DMS153 (cell line): ENCODE results near the gene RCOR1.
"Not testable (repeated sequence)": the region's sequence is repeated elsewhere in the genome, so short reads cannot be mapped to it uniquely, and the experiment has no call there.

Source experiments
- DNase-seq: peaks from one replicate; lab custom pipeline; 2025; lab: John Stamatoyannopoulos, UW

The RCOR1 gene

DNA sequence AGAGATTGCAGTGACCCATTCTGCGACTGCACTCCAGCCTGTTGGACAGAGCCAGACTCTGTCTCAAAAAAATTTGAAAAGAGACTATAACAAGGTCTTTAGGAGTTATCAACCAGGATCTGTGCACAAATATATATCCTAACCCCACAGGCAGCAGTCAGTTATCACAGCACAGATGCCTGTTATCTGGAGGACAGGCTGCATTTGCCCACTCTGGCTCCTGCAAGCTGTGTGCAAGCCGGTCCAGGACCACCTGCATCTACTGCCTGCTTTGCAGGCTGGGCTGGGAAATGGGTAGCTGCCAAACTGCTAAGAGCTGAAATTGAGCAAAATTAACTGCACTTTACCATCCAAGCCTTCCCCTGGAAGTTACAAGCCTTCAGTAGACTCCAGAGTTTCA, 21.4 kb upstream of the RCOR1 start:
- DNase-seq: no peak

GRCh38 chr14:102571478-102572042, 20.9 kb upstream of the RCOR1 start:
- no peak for DNase-seq

DNA sequence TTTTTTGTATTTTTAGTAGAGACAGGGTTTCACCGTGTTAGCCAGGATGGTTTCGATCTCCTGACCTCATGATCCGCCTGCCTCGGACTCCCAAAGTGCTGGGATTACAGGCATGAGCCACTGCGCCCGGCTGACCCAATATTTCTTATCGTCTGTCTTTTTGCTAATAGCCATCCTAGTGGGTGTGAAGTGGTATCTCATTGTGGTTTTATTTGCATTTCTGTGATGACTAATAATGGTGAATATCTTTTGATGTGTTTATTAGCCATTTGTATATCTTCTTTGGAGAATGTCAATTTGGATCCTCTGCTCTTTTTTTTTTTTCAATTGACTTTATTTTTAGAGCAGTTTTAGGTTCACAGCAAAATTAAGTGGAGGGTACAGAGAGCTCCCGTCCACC, 19.3 kb upstream of the RCOR1 start:
- DNase-seq: not testable (repeated sequence)

DNA sequence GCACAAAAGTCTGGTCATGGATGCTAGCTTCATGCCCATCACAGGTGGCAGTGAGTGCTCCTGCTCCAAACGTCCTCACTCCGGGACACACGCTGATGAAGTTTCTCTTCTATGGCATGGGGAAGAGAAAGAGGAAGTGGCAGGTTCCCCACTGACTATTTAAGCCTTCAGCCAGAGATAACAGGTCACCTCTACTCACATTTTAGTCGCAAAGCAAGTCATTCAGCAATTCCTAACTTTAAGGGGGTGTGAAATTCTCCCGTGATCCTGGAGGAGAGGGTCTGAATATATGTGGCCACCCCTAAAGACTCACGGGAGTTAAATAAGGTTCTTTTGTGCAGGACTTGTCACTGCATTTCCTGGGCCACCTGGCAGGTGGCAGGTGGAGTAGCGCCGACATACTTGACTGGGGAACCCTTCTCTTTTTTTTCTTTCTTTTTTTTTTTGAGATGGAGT, 18.8 kb upstream of the RCOR1 start:
- DNase-seq: no peak

- no peak for DNase-seq
These were observed 17.9 kb upstream of the RCOR1 start for GRCh38 chr14:102574281-102575159.

DNA sequence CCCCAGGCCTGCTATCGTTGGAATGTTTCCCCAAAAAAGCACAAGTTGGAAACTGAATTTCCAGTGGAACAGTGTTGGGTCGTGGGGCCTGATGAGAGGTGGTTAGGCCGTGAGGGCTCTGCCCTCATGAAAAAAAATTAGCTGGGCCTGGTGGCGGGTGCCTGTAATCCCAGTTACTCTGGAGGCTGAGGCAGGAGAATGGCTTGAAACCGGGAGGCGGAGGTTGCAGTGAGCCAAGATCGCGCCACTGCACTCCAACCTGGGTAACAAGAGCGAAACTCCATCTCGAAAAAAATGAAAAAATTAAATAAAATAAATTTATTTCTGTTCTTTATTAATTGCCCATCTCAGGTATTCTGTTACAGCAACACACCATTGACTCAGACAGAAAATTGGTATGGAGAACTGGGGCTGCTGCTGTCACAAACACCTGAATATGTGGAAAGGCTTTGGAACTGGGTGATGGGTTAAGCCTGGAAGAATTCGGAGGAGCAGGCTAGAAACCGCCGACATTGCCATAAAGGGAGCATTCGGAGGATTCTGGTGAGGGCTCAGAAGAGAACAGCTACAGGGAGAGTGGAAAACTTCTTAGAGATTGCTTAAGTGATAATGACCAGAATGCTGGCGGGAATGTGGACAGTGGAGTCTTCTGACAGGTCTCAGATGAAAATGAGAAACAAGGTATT, 17.1 kb upstream of the RCOR1 start:
- no peak for DNase-seq

DNA sequence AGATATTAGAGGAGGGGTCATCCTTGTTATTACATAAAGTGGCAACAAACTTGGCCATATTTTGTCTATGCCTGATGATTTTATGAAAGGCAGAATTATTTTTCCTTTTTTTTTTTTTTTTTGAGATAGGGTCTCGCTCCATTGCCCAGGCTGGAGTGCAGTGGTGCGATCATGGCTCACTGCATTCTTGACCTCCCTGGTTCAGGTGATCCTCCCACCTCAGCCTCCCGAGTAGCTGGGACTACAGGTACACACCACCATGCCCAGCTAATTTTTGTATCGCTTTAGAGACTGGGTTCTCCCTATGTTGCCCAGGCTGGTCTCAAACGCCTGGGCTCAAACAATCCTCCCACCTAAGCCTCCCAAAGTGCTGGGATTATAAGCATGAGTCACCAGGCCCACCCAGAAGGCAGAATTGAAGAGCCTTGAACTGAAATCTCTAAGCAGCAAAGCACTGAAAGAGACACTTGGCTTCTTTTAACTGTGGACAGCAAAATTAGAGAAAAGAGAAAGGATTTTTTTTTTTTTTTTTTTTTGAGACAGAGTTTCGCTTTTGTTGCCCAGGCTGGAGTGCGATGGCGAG, 16.5 kb upstream of the RCOR1 start:
- not testable (repeated sequence) for DNase-seq

DNA sequence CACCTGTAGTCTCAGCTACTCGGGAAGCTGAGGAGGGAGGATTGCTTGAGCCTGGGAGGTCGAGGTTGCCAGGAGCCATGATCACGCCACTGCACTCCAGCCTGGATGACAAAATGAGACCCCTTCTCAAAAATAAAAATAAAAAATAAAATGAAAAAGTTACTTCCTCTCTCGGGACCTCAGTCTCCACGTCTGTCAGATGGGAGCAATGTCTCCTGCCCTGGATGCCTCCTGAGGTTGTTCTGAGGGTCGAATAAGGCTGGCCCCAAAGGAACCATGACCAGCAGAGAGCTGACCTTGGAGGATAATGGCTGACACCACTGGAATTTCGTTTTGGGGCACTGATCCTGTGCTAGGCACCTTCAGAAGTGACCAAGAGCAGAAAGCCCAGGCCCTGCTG, 13.6 kb upstream of the RCOR1 start:
- DNase-seq: no peak

DNA sequence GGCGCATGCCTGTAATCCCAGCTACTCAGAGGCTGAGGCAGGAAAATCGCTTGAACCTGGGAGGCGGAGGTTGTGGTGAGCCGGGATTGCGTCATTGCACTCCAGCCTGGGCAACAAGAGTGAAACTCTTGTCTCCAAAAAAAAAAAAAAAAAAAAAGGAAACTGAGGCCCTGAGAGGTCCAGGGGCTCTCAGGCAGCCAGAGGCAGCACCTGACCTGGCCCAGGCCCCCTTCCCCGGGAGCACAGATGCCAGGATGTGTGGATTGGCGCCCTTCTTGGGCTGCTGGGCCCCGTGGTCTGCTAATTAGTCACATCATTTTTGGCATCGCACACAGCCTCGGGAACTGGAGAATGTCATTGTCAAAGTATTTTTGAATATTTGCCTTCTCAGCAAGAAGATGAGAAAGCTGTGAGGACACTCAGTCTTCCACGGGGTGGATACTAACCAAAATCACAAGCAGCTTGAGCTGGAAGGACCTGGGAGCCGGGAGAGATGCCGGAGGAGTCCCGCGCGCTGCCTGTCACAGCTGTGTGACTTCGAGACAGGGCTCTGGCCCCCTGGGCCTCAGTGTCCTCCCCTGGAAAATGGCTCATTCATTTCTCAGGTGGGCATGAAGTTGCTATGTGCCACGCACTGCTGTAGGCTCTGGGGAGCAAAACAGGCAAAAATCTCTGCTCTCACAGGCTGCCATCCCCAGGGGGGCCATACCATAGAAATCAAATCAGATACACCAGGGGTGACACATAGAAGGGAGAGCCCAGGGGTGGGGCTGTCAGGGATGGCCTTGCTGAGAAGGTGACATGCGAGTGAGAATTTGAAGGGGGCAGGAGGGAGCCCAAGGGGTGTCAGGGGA, 12.5 kb upstream of the RCOR1 start:
- no peak for DNase-seq

DNA sequence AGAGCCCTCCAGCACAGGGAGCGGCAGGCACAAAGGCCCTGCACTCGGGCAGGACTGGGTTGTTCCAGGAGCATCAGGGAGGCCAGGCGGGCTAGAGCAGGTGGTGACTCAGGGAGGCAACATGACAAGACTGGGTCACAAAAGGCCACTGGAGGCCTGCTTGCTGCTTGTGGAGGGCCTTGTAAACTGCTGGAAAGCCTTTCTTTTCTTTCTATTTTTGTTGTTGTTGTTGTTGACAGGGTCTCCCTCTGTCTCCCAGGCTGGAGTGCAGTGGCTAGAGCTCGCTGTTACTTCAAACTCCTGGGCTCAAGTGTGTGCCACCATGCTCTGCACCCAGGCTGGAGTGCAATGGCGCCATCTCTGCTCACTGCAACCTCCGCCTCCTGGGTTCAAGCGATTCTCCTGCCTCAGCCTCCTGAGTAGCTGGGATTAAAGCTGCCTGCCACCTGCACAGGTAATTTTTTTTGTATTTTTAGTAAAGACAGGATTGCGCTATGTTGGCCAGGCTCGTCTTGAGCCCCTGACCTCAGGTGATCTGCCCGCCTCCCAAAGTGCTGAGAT, 11.8 kb upstream of the RCOR1 start:
- no peak for DNase-seq

- no peak for DNase-seq
These were observed 11.3 kb upstream of the RCOR1 start for GRCh38 chr14:102581193-102581592.

DNA sequence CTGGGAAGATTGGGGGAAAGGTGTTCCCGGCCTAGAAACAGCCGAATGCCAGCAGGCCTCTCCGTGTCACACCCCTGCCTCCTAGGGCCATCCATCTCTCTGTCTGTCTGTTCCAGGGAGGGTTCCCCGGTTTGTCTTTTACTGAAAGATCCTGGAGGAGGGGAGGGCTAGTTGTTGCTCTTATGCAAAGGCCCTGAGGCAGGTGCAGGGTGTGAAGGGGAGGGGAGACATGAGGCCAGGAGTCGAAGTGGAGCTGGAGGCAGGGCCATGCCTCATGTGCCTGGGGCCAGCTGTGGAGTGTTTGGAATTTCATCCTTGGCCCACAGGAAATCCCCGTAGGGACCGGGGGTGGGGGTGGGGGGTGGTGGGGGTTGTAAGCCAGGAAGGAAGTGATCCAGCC, 8.7 kb upstream of the RCOR1 start:
- DNase-seq: no peak

- DNase-seq: no peak
These were observed 7.3 kb upstream of the RCOR1 start for GRCh38 chr14:102584871-102585869.

GRCh38 chr14:102586420-102587104, 5.9 kb upstream of the RCOR1 start:
- no peak for DNase-seq

- DNase-seq: no peak
These were observed 3.6 kb upstream of the RCOR1 start for GRCh38 chr14:102588821-102589220.

DNA sequence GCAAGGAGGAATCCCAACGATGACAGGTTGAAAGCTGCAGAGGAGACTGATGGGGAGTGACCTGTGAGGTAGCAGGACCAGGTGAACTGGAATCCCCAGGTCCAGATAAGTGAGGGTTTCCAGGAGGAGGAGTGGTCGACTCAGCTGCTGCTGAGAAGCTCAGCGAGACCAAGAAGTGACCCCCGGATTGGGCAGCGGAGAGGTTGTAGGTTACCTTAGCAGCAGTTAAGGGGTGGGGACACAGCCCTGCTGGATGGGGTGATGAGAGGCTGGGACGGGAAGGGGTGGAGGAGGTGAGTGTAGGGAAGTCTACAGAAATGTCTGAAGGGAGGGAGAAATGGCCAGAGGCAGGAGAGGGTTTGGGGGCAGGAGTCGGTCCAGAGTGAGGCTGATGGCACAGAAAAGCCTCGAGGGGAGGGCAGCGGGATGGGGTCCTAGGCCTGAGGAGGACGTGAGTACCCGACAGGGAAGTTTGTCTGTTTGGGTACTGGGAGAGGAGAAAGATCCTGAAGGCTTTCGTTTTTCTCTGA, 2.6 kb upstream of the RCOR1 start:
- no peak for DNase-seq

- DNase-seq: no peak
These were observed 1.8 kb upstream of the RCOR1 start for GRCh38 chr14:102590667-102591099.

DNA sequence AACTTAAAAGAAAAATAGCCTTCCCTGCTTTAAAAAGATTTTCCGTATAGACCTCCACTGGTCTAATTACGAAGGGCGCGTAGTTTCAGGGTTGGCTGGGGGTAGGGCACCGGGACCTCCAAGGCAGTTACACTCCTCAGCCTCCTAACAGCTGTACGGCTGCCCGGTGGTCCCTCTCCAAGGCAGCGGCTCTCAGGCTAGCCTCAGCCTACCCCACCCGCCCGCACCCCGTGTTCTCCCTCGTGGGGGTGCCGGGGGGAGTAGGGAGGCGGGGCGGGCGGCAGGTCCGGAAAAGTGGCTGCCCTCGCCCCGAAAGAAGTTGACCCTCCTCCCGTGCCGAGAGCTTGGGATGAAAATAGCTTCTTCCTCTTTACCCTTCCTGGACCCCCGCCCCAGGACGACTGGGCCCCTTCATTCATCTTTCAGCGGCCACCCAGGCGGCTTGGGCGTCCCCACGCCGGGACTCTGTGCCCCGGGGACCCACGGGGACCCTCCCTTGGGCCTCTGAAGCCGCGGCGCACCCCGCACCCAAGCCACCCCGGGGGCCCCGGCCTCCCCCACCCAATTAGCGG, 991 bp upstream of the RCOR1 start:
- DNase-seq: no peak

DNA sequence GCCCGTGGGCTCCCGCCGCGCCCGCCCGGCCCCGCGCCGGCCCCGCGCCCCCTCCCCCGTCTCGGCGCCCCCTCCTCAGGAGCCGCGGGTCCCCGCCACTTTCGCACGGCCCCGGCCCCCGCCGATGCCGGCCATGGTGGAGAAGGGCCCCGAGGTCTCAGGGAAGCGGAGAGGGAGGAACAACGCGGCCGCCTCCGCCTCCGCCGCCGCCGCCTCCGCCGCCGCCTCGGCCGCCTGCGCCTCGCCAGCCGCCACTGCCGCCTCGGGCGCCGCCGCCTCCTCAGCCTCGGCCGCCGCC, 263 bp downstream of the RCOR1 start:
- no peak for DNase-seq
